Measurements from ENCODE around the gene RPS2.
A peak's percentile ranks its signal among the peaks of the same experiment; 100 is the strongest.

DNA sequence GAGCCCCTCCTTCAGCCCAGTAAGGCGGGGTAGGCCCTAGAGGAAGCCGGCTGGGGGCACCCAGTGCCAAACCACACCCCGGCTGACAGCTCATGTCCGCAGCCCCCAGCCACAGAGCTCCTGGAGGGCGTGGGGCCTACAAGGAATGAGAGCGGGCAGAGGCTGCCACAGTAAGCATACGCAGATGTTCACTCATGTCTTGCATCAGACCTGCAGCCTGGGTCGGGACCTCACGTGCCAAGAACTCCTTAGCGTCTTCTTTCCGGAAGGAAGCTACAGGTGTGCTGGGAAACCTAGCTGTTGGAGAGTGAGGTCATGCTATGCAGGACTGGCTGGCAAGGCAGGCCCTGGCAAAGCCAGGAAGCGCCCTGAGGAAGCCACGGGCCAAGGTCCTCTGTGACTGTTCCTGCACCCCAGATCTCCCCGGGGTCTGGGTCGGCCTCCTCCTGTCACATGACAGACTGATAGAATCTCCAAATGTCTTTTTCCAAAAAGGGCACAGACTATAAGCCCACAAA is 43.4 kb upstream of the RPS2 start:
- no peak for TF ChIP-seq SPI1 (IDR thresholded peaks at IDR 0.05; ENCODE audit: low read depth, low read length)
- 0 out of 2 replicates have a peak, but pooled peaks have one; percentile 31 for TF ChIP-seq POLR2A (IDR thresholded peaks at IDR 0.05; ENCODE audit: low read depth, low read length)
- no peak for TF ChIP-seq TAF1 (IDR thresholded peaks at IDR 0.05; ENCODE audit: low read depth, low read length)

Measured in GM12891 (cell line).